ENCODE data around the gene EIF2S2.
"Not testable (repeated sequence)": the region's sequence is repeated elsewhere in the genome, so short reads cannot be mapped to it uniquely, and the experiment has no call there.

EIF2S2 gene, protein sequence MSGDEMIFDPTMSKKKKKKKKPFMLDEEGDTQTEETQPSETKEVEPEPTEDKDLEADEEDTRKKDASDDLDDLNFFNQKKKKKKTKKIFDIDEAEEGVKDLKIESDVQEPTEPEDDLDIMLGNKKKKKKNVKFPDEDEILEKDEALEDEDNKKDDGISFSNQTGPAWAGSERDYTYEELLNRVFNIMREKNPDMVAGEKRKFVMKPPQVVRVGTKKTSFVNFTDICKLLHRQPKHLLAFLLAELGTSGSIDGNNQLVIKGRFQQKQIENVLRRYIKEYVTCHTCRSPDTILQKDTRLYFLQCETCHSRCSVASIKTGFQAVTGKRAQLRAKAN

GRCh38 chr20:34111702-34112599, at the start of gene EIF2S2:
EIF2S2 (minus strand) TSS chr20:34112243; CDS start chr20:34112110, 133 bp downstream.
- Histone ChIP-seq H3K9me3 (ENCODE audit: insufficient read depth, low read length) (no peaks in the 10 kb centered on the region), H3K27ac (ENCODE audit: low read depth, low read length) (peak within 1 kb of the TSS; percentile 83), H3F3A (ENCODE audit: insufficient read depth) (peaks cover 9% of the 10 kb centered on the region; the same call in 1 of the 2 replicates), H2AFZ (ENCODE audit: low read depth, low read length, severe bottlenecking) (peak within 1 kb of the TSS; percentile 89), H3K4me2 (ENCODE audit: low read depth, low read length, poor library complexity, severe bottlenecking) (peak within 1 kb of the TSS; percentile 99), H3K79me2 (ENCODE audit: insufficient read depth, low read length) (peaks cover 51% of the 10 kb centered on the region), H3K27me3 (ENCODE audit: low read length) (no peaks in the 10 kb centered on the region), H4K20me1 (ENCODE audit: low read depth, low read length) (peaks cover 38% of the 10 kb centered on the region), H3K9ac (ENCODE audit: low read length) (peak within 1 kb of the TSS; percentile 94), H3K4me3 (ENCODE audit: insufficient read depth, low read length, poor library complexity, severe bottlenecking) (peak within 1 kb of the TSS; percentile 83), H3K9me2 (replicated peaks; ENCODE audit: insufficient read depth, low read length) (no peaks in the 10 kb centered on the region), H3K36me3 (ENCODE audit: low read length) (peaks cover 26% of the 10 kb centered on the region)
- TF ChIP-seq, protein P1, sequence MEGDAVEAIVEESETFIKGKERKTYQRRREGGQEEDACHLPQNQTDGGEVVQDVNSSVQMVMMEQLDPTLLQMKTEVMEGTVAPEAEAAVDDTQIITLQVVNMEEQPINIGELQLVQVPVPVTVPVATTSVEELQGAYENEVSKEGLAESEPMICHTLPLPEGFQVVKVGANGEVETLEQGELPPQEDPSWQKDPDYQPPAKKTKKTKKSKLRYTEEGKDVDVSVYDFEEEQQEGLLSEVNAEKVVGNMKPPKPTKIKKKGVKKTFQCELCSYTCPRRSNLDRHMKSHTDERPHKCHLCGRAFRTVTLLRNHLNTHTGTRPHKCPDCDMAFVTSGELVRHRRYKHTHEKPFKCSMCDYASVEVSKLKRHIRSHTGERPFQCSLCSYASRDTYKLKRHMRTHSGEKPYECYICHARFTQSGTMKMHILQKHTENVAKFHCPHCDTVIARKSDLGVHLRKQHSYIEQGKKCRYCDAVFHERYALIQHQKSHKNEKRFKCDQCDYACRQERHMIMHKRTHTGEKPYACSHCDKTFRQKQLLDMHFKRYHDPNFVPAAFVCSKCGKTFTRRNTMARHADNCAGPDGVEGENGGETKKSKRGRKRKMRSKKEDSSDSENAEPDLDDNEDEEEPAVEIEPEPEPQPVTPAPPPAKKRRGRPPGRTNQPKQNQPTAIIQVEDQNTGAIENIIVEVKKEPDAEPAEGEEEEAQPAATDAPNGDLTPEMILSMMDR (IDR thresholded peaks at IDR 0.05; ENCODE audit: insufficient read depth, low read length, poor library complexity, severe bottlenecking), result no peak
- no peak for TF ChIP-seq EZH2phosphoT487 (conservative IDR thresholded peaks at IDR 0.05; ENCODE audit: low read length)

- not testable (repeated sequence) for H4K20me1 ChIP-seq (ENCODE audit: low read depth, low read length); H3K9ac ChIP-seq (ENCODE audit: low read length); H3K4me3 ChIP-seq (ENCODE audit: insufficient read depth, low read length, poor library complexity, severe bottlenecking); H3K4me2 ChIP-seq (ENCODE audit: low read depth, low read length, poor library complexity, severe bottlenecking); H3K9me2 ChIP-seq (replicated peaks; ENCODE audit: insufficient read depth, low read length); H3K27ac ChIP-seq (ENCODE audit: low read depth, low read length); H3K9me3 ChIP-seq (ENCODE audit: insufficient read depth, low read length); H3F3A ChIP-seq (ENCODE audit: insufficient read depth); H3K36me3 ChIP-seq (ENCODE audit: low read length); H2AFZ ChIP-seq (ENCODE audit: low read depth, low read length, severe bottlenecking); H3K27me3 ChIP-seq (ENCODE audit: low read length); H3K79me2 ChIP-seq (ENCODE audit: insufficient read depth, low read length)
Measured at GRCh38 chr20:34157697-34158096, 45.7 kb upstream of the EIF2S2 start.

DNA sequence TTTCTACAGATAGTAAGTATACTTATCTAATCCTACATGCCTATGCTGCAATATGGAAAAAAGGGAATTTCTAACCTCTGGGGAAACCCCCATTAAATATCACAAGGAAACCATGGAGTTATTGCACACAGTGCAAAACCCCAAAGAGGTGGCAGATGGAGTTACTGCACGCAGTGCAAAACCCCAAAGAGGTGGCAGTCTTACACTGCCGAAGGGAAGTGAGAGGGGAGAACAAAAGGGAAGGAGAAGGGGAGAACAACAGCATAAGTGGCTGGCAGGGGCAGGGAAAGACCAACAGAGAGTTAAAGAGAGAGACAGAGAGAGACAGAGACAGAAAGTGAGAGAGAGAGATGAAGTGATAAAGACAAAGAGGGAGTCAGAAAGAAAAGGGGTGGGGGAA, 43.8 kb upstream of the EIF2S2 start:
- Histone ChIP-seq H3K9ac (ENCODE audit: low read length) (no peak overlapping the region), H3K4me2 (ENCODE audit: low read depth, low read length, poor library complexity, severe bottlenecking) (no peak overlapping the region), H3K9me2 (replicated peaks; ENCODE audit: insufficient read depth, low read length) (no peaks in the 10 kb centered on the region), H3F3A (ENCODE audit: insufficient read depth) (no peaks in the 10 kb centered on the region), H3K79me2 (ENCODE audit: insufficient read depth, low read length) (no peaks in the 10 kb centered on the region), H3K36me3 (ENCODE audit: low read length) (no peaks in the 10 kb centered on the region), H3K27me3 (ENCODE audit: low read length) (no peaks in the 10 kb centered on the region), H3K4me3 (ENCODE audit: insufficient read depth, low read length, poor library complexity, severe bottlenecking) (no peak overlapping the region), H3K27ac (ENCODE audit: low read depth, low read length) (no peak overlapping the region), H2AFZ (ENCODE audit: low read depth, low read length, severe bottlenecking) (no peak overlapping the region), H4K20me1 (ENCODE audit: low read depth, low read length) (no peaks in the 10 kb centered on the region), H3K9me3 (ENCODE audit: insufficient read depth, low read length) (no peaks in the 10 kb centered on the region)
- no peak for TF ChIP-seq EZH2phosphoT487 (conservative IDR thresholded peaks at IDR 0.05; ENCODE audit: low read length)
- TF ChIP-seq, protein P1 (IDR thresholded peaks at IDR 0.05; ENCODE audit: insufficient read depth, low read length, poor library complexity, severe bottlenecking), result no peak

GRCh38 chr20:34153169-34153568, 41.1 kb upstream of the EIF2S2 start:
- H3K9me2 ChIP-seq (replicated peaks; ENCODE audit: insufficient read depth, low read length); H3K79me2 ChIP-seq (ENCODE audit: insufficient read depth, low read length); H4K20me1 ChIP-seq (ENCODE audit: low read depth, low read length); H3F3A ChIP-seq (ENCODE audit: insufficient read depth); H3K36me3 ChIP-seq (ENCODE audit: low read length); H3K9me3 ChIP-seq (ENCODE audit: insufficient read depth, low read length); H2AFZ ChIP-seq (ENCODE audit: low read depth, low read length, severe bottlenecking); H3K27me3 ChIP-seq (ENCODE audit: low read length); H3K27ac ChIP-seq (ENCODE audit: low read depth, low read length); H3K4me2 ChIP-seq (ENCODE audit: low read depth, low read length, poor library complexity, severe bottlenecking); H3K4me3 ChIP-seq (ENCODE audit: insufficient read depth, low read length, poor library complexity, severe bottlenecking); H3K9ac ChIP-seq (ENCODE audit: low read length): not testable (repeated sequence)

DNA sequence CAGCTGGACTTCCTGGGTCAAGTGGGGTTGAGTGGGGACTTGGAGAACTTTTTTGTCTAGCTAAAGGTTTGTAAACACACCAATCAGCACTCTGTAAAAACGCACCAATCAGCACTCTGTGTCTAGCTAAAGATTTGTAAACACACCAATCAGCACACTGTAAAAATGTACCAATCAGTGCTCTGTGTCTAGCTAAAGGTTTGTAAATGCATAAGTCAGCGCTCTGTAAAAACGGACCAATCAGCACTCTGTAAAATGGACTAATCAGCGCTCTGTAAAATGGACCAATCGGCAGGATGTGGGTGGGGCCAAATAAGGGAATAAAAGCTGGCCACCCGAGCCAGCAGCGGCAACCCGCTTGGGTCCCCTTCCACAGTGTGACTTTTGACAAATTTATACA, 40.0 kb upstream of the EIF2S2 start:
- H3F3A ChIP-seq (ENCODE audit: insufficient read depth); H3K9me3 ChIP-seq (ENCODE audit: insufficient read depth, low read length); H3K9me2 ChIP-seq (replicated peaks; ENCODE audit: insufficient read depth, low read length): not testable (repeated sequence)

More for the DNA sequence above, 40.0 kb upstream of the EIF2S2 start:
- not testable (repeated sequence) for H3K27ac ChIP-seq (ENCODE audit: low read depth, low read length); H3K79me2 ChIP-seq (ENCODE audit: insufficient read depth, low read length); H3K27me3 ChIP-seq (ENCODE audit: low read length); H3K4me2 ChIP-seq (ENCODE audit: low read depth, low read length, poor library complexity, severe bottlenecking); H2AFZ ChIP-seq (ENCODE audit: low read depth, low read length, severe bottlenecking); H3K36me3 ChIP-seq (ENCODE audit: low read length); H3K9ac ChIP-seq (ENCODE audit: low read length); H3K4me3 ChIP-seq (ENCODE audit: insufficient read depth, low read length, poor library complexity, severe bottlenecking); H4K20me1 ChIP-seq (ENCODE audit: low read depth, low read length)

Measured in SU-DHL-6 (cell line).